RCC 7860 (cell line): Measurements from ENCODE around the gene TRAF1.

Experiments used
- DNase-seq: peaks from one replicate; pipeline ENCODE4 v3.0.0-alpha.2; 2015; ENCODE audit warnings: low spot score
- FAIRE-seq: peaks from 2 replicates; lab custom pipeline; 2012; peaks lifted over from hg19 to GRCh38; lab: Jason Lieb, UNC

The TRAF1 gene

GRCh38 chr9:120873512-120873911, 53.1 kb downstream of the TRAF1 start:
- DNase-seq (peak; percentile 77), FAIRE-seq (no peak)

GRCh38 chr9:120872791-120873502, 53.6 kb downstream of the TRAF1 start:
- DNase-seq (no peak), FAIRE-seq (no peak)

DNA sequence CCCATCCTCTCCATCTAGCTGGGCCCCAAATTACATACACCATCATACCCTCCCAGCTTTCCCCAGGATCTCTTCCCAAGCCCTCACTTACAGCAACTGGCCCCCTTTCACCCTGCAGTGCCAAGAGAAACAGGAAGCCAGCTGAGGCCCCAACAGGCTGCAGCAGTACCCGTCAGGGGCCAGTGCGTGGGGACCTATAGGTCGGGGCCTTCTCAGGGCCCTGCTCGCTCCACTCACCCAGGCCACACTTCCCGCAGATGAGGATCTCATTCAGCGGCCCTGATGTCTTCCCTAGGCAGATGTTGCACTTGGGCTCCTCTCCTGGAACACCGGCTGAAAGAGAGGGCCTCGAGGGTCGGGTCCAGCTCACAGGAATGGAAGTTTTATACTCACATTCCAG, 56.4 kb downstream of the TRAF1 start:
- FAIRE-seq (no peak), DNase-seq (no peak)

GRCh38 chr9:120869726-120870125, 56.9 kb downstream of the TRAF1 start:
- DNase-seq (no peak), FAIRE-seq (no peak)

GRCh38 chr9:120869360-120869687, 57.3 kb downstream of the TRAF1 start:
- FAIRE-seq (no peak), DNase-seq (no peak)

DNA sequence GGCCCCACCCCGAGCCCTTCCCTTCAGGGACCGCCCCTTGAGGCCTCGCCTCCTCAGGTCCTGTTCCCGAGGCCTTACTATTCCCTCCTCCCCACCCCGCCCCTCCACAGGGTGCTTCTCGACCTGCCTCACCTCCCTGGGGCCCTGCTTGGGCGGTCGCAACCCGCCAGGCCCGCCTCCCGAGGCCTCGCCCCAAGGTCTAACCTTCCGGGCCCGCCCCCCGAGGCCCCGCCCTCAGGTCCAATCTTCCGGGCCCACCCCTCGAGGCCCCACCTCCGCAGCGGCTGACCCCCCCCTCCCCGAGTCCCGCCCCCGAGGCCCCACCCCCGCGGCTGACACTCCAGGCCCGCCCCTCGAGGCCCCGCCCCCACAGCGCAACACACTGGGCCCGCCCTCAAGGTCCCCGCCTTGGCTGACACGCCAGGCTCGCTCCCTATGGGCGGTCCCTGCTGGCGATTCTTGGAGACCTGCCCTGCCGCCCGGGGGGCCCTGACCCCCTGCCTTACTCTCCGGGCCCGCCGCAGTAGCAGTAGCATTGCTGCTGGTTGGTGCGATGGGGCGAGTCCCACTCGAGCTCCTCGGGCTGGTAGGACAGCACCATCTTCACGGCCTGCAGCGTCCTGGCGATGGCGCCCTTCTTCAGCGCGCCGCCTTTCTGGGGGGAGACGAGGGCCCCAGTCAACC, 57.8 kb downstream of the TRAF1 start:
- FAIRE-seq (no peak), DNase-seq (peak; percentile 88)

DNA sequence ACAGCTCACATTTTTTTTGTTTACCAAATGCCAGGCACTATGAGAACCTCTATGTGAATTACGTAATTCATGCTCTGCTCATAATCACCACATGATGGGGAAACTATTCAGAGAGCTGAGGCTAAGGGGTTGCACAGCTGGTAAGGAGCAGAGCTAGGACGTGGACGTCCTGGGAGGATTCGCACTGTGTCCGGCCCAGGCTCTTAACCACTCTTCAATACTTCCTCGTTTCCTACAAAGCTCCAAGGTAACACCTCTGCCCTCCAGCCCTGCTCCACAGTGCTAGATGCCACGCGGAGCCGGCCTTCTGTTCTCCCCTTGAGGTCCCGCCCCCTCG, 58.3 kb downstream of the TRAF1 start:
- FAIRE-seq, result no peak

GRCh38 chr9:120867676-120868338, 58.8 kb downstream of the TRAF1 start:
- no peak for FAIRE-seq

More for the DNA sequence above, 58.3 kb downstream of the TRAF1 start:
- no peak for DNase-seq

GRCh38 chr9:120866651-120867050, 59.9 kb downstream of the TRAF1 start:
- DNase-seq (no peak), FAIRE-seq (no peak)

More at GRCh38 chr9:120867676-120868338, 58.8 kb downstream of the TRAF1 start:
- no peak for DNase-seq

DNA sequence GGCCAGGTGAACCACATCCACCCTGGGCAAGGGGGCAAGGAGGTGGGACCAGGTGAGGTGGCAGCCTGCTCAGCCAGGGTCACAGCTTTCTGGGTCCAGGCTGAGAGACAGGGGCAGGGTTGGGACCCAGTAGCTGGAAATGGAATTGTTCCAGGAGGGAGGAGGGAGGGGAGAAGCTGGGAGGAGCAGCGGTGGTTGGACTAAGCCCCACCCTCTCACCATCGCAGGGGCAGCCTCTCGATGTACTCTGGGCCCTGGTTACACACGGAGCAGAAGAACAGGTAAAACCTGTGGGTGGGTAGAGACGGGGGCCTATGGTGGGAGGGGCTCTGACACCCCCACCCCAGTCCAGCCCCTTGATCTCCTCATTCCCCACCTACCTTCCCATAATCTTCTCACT, 60.8 kb downstream of the TRAF1 start:
- no peak for FAIRE-seq
- DNase-seq, result no peak

GRCh38 chr9:120865176-120865575, 61.4 kb downstream of the TRAF1 start:
- no peak for FAIRE-seq
- DNase-seq, result no peak

DNA sequence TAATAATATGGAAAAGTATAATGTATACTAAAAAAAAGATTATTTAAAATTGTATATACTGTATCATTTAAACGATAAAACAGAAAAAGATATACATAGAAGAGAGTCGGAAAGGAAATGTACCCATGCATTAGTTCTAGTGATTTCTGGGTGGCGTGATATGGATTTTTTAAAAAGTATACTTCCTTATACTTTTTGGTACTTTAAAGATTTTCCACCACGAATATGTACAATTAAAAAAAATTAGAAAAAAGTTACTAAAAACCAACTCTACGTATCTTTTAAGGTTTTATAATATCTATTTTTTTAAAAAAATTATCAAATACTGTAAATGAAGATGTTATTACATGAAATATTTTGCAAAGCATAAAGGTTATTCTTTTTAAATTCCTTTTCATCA, 61.9 kb downstream of the TRAF1 start:
- no peak for DNase-seq
- FAIRE-seq, result no peak

GRCh38 chr9:120863833-120864232, 62.8 kb downstream of the TRAF1 start:
- no peak for DNase-seq
- no peak for FAIRE-seq

GRCh38 chr9:120862452-120862851, 64.1 kb downstream of the TRAF1 start:
- no peak for FAIRE-seq
- DNase-seq, result no peak

GRCh38 chr9:120861935-120862334, 64.7 kb downstream of the TRAF1 start:
- FAIRE-seq, result no peak
- no peak for DNase-seq

DNA sequence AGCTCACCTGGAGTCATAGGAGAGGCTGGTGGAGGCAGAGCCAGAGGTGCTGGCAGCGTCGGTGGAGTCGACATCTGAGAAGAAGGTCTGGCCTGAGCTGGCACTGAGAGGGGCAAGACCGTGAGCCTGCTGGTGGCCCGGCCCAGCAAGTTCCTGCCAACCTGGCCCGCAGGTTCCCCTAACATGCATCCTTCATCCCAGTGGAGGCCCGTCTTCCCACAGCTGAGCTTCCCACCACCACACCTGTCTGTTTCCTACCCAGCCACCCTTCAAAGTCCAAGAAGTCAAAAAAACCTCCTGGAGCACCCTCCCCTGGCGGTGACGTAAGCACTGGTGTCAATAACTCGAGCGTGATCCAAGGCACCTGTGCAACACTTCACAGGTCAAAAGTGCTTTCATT, 66.5 kb downstream of the TRAF1 start:
- DNase-seq (no peak), FAIRE-seq (no peak)

DNA sequence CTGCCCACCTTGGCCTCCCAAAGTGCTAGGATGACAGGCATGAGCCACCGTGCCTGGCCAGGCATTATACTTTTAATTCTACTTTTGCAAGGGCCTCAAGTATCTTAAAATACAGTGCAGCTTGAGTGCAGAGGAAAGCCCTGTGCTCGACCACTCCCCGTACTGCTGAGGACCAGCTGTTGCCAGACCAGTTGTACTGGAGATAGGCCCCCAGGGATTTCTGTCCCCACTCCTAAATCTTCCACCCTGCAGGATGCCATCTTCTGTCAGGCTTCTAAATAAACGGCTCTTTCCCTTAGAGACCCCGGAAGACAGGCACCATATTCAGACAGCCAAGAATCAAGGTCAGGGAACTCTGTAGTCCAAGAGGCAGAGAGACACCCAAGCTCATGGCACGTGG, 67.2 kb downstream of the TRAF1 start:
- DNase-seq (no peak), FAIRE-seq (no peak)

DNA sequence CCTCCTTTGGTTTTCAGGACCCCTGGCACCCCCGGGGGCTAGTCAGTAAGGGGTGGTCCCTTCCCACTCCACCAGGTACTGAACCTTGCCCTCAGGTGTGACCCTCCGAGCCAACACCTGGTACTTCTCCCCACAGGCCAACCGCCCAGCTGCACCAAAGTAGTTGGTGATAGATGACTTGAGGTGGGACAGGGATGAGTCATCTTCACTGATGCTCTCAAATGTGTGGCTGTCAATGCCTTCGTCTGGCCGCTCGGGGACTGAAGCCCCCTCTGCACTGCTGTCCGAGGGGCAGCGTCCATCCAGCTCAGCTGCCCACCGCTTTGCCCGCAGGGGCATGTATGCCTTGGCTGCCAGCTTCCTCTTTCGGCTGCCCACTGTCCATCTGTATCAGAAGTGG, 68.7 kb downstream of the TRAF1 start:
- FAIRE-seq, result no peak
- DNase-seq, result no peak

- DNase-seq (no peak), FAIRE-seq (no peak)
Observed at GRCh38 chr9:120857481-120857880, 69.1 kb downstream of the TRAF1 start.

DNA sequence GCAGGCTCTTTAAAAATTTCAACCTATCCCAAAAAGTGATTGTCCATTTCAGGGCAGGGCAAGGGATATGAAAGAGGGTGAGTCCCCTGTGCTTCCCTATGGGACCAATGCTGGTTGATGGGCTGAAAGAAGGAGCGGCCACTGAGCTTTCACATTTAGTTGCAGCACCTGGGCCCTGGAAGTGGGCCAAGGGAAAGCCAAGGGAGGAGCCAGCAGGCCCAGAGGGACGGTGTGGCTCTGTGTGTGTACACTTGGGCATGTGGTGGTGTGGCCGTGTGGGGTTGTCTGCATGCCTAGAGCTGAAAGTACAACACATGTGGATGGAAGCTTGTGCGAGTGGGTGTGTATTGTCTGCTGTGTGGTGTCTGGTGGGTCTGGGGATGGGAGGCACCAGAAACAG, 69.9 kb downstream of the TRAF1 start:
- FAIRE-seq (no peak), DNase-seq (no peak)

DNA sequence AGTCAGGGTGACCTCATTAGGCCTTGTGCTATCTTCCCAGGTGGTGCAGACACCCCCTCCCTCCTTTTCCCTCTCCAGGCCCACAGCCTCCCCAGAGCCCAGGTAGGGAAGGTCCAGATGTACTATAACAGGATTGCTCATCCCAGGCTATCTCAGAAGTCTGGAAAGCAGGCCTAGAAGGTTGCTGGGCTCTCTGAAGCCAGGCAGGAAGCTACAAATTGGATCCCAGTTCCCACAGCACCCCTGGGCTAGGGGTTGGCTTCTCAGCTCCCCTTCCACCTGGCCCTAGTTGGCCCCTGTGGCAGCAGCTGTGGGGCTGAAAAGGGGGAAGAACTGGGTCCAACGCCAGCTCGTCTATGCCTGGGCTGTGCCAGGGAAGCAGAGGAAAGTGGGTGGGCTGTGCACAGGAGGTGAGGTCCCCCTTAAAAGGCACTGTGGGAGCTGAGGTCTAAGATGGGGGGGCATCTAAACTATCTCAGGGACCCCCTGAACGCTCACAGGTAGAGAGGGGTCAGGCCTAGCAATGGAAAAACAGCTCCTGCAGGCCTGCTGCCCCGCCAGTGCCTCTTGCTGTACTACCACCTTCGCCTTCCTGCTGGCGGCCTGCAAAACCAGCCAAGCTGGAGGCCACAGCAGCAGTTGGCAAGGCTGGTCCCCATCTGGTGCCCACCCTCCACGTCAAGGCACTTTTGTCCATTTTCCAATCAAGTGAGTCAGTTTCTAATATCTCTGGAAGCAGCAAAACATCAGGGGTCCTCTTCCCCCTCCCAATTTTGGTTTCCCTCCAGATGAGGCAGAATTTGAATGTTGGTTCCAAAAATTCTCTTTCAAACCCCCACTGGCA, 70.5 kb downstream of the TRAF1 start:
- no peak for DNase-seq
- no peak for FAIRE-seq
